HG03025 (cell line): ENCODE results near the gene C4orf36.
A peak's percentile ranks its signal among the peaks of the same experiment; 100 is the strongest.

ENCODE experiments used
- ATAC-seq: cut with Tn5 transposase; IDR thresholded peaks from one replicate; pipeline ENCODE4 v1.9.1; 2021; ENCODE audit warnings: mild to moderate bottlenecking, moderate library complexity; ENCODE audit not compliant: unreplicated experiment, low FRiP score

The C4orf36 gene

GRCh38 chr4:86891762-86892635, at the start of gene C4orf36:
Gene C4orf36, minus strand, starts transcription at chr4:86892422. Its CDS starts 902 bp downstream, at chr4:86891520.
- peak; percentile 47 for ATAC-seq

- no peak for ATAC-seq
Measured at GRCh38 chr4:86940920-86941460, 48.8 kb upstream of the C4orf36 start.

GRCh38 chr4:86939729-86940575, 47.7 kb upstream of the C4orf36 start:
- ATAC-seq: peak; percentile 61

- ATAC-seq: no peak
Measured at GRCh38 chr4:86938771-86939520, 46.7 kb upstream of the C4orf36 start.

- ATAC-seq: peak; percentile 20
Measured at GRCh38 chr4:86935853-86936733, 43.9 kb upstream of the C4orf36 start.

GRCh38 chr4:86935566-86935852, 43.3 kb upstream of the C4orf36 start:
- ATAC-seq: no peak

GRCh38 chr4:86934771-86935565, 42.7 kb upstream of the C4orf36 start, which contains the start of gene AFF1:
Gene AFF1, plus strand, starts transcription at chr4:86935011. Its CDS starts 13,523 bp downstream, at chr4:86948534.
- peak; percentile 45 for ATAC-seq

GRCh38 chr4:86934147-86934770, 42.0 kb upstream of the C4orf36 start:
- no peak for ATAC-seq

GRCh38 chr4:86928400-86929255, 36.4 kb upstream of the C4orf36 start:
- no peak for ATAC-seq

- no peak for ATAC-seq
Measured at GRCh38 chr4:86927843-86928395, 35.7 kb upstream of the C4orf36 start.

- no peak for ATAC-seq
Measured at GRCh38 chr4:86926435-86927086, 34.3 kb upstream of the C4orf36 start.

GRCh38 chr4:86924811-86925210, 32.6 kb upstream of the C4orf36 start:
- no peak for ATAC-seq

GRCh38 chr4:86921608-86922252, 29.5 kb upstream of the C4orf36 start:
- ATAC-seq: no peak

- no peak for ATAC-seq
Measured at GRCh38 chr4:86919561-86920223, 27.5 kb upstream of the C4orf36 start.

GRCh38 chr4:86918539-86919072, 26.4 kb upstream of the C4orf36 start:
- ATAC-seq: no peak
